Sciatic nerve (tissue), 2 donors: Measurements from ENCODE around the gene ZNF77. TPM values are rescaled to one million over a fixed set of nuclear protein-coding genes. Genes with fewer than 3 reads are reported as not detected.
"Not testable (repeated sequence)": the region's sequence is repeated elsewhere in the genome, so short reads cannot be mapped to it uniquely, and the experiment has no call there.

Experiments used
- ATAC-seq: fragments of 200-7000 bp; cut with Tn5 transposase; one replicate; pipeline ENCODE4 v1.9.1; 2020; ENCODE audit warnings: mild to moderate bottlenecking, moderate library complexity
- DNase-seq: peaks from one replicate; pipeline ENCODE4 v3.0.0-alpha.2; 2020; ENCODE audit warnings: low spot score
- intact Hi-C: fragments of 100-400 bp; cut with DNase I; formaldehyde crosslinking; loops from one replicate; pipeline ENCODE4 v1.14.2; 2022
- total RNA-seq: library from RNA; stranded (reverse); fragmentation: NEBNext Ultra II Directional; extraction: Animal tissue kit (Norgen Biotek cat#: 25700); gene quantifications from one replicate; pipeline ENCODE4 v1.2.1, GENCODE V29; 2021
- donor health status: DM: no; HTN: no; CAD: no.
- donor health status: DM: no; HTN: no; CAD: no.

Gene ZNF77
- total RNA-seq, 1 donor from 2014 or later = 6.1 TPM

GRCh38 chr19:2935863-2936262 is 8.9 kb downstream of the ZNF77 start:
- ATAC-seq, DNase-seq, intact Hi-C loops: not testable (repeated sequence)

GRCh38 chr19:2933490-2933910 is 11.3 kb downstream of the ZNF77 start:
- no peak for ATAC-seq
- intact Hi-C loops = no loop called here
- DNase-seq = no peak

- intact Hi-C loops = no loop called here
- ATAC-seq = no peak
- DNase-seq = no peak
Observed at GRCh38 chr19:2927032-2927430, 17.7 kb downstream of the ZNF77 start.

GRCh38 chr19:2926341-2927031 is 18.3 kb downstream of the ZNF77 start:
- intact Hi-C loops = no loop called here
- ATAC-seq (no peak), DNase-seq (no peak)

GRCh38 chr19:2923510-2923909 is 21.3 kb downstream of the ZNF77 start:
- ATAC-seq (peak; percentile 56), DNase-seq (no peak)
- intact Hi-C loops = no loop called here

GRCh38 chr19:2922987-2923386 is 21.8 kb downstream of the ZNF77 start:
- intact Hi-C loops = no loop called here
- DNase-seq (no peak), ATAC-seq (no peak)

GRCh38 chr19:2917275-2918184 is 27.2 kb downstream of the ZNF77 start:
- intact Hi-C loops = no loop called here
- ATAC-seq (no peak), DNase-seq (no peak)

GRCh38 chr19:2912306-2912705 is 32.5 kb downstream of the ZNF77 start:
- intact Hi-C loops = no loop called here
- DNase-seq (no peak), ATAC-seq (no peak)

GRCh38 chr19:2906631-2907195 is 38.1 kb downstream of the ZNF77 start:
- intact Hi-C loops = no loop called here
- DNase-seq (no peak), ATAC-seq (no peak)

- intact Hi-C loops = no loop called here
- ATAC-seq (no peak), DNase-seq (no peak)
Observed at GRCh38 chr19:2905918-2906519, 38.8 kb downstream of the ZNF77 start.

- intact Hi-C loops, ATAC-seq, DNase-seq: not testable (repeated sequence)
Observed at GRCh38 chr19:2903326-2903725, 41.4 kb downstream of the ZNF77 start.

- ATAC-seq (no peak), DNase-seq (no peak)
- intact Hi-C loops = no loop called here
Observed at GRCh38 chr19:2902590-2903218, 42.1 kb downstream of the ZNF77 start.

GRCh38 chr19:2900296-2901252 is 44.2 kb downstream of the ZNF77 start, which contains the start of gene ZNF57:
Gene ZNF57 (plus strand): TSS chr19:2900928. CDS start chr19:2901046, 118 bp downstream.
- intact Hi-C loops = no loop called here
- ATAC-seq (peak; percentile 100), DNase-seq (peak; percentile 100)

GRCh38 chr19:2896694-2897093 is 48.1 kb downstream of the ZNF77 start:
- intact Hi-C loops = no loop called here
- ATAC-seq = no peak
- DNase-seq = no peak

- DNase-seq, ATAC-seq, intact Hi-C loops: not testable (repeated sequence)
Observed at GRCh38 chr19:2890531-2890930, 54.2 kb downstream of the ZNF77 start.

- intact Hi-C loops = no loop called here
- no peak for DNase-seq
- ATAC-seq = peak; percentile 56
Observed at GRCh38 chr19:2888731-2889224, 56.0 kb downstream of the ZNF77 start.

- intact Hi-C loops = no loop called here
- ATAC-seq (peak; percentile 61), DNase-seq (no peak)
Observed at GRCh38 chr19:2887391-2887914, 57.3 kb downstream of the ZNF77 start.
